GM19467 (cell line): ENCODE measurements around the gene CKS1B.

ENCODE experiments used
- ATAC-seq: cut with Tn5 transposase; IDR thresholded peaks from one replicate; pipeline ENCODE4 v1.9.1; 2021; ENCODE audit warnings: mild to moderate bottlenecking, moderate library complexity; ENCODE audit not compliant: unreplicated experiment

Gene CKS1B

GRCh38 chr1:155012776-155013602 lies 38.5 kb downstream of the CKS1B start:
- ATAC-seq: no peak

GRCh38 chr1:155013632-155014031 lies 39.2 kb downstream of the CKS1B start:
- ATAC-seq: no peak

DNA sequence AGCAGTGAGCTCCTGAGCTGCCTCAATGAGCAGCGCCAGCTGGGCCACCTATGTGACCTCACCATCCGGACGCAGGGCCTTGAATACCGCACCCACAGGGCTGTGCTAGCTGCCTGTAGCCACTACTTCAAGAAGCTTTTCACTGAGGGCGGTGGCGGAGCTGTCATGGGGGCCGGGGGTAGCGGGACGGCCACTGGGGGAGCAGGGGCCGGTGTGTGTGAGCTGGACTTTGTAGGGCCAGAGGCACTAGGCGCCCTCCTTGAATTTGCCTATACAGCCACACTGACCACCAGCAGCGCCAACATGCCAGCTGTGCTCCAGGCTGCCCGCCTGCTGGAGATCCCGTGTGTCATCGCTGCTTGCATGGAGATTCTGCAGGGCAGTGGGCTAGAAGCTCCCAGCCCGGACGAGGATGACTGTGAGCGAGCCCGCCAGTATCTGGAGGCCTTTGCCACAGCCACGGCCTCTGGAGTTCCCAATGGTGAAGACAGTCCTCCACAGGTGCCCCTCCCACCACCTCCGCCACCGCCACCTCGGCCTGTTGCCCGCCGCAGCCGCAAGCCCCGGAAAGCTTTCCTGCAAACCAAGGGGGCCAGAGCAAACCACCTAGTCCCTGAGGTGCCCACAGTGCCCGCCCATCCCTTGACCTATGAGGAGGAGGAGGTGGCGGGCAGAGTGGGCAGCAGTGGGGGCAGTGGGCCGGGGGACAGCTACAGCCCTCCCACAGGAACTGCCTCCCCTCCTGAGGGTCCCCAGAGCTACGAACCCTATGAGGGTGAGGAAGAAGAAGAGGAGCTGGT lies 40.4 kb downstream of the CKS1B start:
- no peak for ATAC-seq

DNA sequence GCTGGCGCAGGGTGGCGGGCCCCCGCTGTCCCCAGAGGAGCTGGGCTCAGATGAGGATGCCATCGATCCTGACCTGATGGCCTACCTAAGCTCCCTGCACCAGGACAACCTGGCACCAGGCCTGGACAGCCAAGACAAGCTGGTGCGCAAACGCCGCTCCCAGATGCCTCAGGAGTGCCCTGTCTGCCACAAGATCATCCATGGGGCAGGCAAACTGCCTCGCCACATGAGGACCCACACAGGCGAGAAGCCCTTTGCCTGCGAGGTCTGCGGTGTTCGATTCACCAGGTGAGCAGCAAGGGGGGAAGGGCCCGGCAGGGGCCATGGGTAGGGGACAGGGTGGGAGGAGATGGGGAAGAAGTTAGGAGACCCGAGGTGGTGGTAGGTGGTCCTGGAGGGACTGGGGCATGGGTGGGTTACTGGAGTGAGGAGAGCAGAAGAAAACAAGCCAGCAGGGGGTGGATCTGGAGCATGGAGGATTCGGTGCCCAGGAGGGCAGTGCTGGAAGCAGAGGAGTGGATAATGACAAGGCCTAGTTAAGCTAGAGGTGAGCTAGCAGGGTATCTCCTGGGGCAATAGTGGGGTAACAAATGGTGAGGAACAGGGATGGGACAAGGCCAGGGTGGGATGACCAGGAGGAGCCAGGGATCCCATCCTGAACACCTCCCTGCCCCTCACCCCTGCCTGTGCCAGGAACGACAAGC lies 41.2 kb downstream of the CKS1B start:
- ATAC-seq: no peak

DNA sequence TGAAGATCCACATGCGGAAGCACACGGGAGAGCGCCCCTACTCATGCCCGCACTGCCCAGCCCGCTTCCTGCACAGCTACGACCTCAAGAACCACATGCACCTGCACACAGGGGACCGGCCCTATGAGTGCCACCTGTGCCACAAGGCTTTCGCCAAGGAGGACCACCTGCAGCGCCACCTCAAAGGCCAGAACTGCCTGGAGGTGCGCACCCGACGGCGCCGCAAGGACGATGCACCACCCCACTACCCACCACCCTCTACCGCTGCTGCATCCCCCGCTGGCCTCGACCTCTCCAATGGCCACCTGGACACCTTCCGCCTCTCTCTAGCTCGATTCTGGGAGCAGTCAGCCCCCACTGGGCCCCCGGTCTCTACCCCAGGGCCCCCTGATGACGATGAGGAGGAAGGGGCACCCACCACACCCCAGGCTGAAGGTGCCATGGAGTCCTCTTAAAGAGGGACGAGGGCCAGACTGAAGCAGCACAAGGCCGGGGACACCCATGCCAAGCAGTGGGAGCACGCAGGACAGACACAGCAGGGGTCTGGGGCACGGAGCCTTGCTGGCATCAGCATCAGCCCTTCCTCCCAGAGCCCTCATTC lies 41.9 kb downstream of the CKS1B start:
- ATAC-seq: no peak

DNA sequence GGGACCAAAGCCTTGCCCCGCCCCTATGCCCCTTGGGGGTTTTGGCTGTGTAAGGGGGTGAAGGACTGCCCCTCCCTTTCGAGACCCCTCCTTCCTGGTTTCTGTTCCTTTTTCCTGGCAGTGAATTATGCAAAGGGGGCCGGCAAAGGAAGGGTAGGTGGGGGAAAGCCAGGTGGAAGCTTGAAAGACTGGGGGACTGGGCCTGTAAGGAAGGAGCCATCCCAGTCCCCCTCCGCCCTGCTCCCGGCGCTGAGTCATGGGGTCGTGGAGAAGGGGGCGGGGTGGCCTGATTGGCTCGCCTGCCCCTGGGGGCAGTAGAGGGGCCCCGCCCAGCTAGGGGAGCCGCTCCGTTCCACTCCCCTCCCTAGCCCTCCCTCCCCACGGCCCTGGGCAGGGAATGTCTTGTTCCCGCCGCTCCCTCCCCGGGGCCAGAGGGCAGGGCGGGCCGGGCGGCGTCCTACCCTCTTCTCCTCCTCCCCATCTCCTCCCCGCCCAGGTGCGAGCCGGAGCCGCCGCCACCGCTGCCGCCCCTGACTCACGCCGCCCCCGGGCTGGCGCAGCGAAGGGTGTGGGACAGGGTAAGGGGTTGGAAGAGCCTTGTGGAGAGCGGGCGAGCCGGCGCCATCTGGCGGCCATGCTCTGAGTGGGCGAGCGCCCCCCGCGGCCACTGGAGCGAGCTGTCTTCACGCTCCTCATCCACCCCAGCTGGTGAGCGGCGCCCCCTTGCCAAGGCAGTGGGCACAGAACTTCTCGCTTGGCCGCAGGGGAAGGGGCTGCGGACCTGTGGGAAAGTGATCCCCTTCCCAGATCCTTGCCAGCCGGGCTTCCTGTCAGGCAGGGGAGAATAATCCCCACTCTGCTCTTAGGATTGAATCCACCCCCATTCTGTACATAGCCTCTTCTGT lies 42.8 kb downstream of the CKS1B start:
- peak; percentile 65 for ATAC-seq

GRCh38 chr1:155017946-155018316 lies 43.5 kb downstream of the CKS1B start:
- no peak for ATAC-seq

- ATAC-seq: no peak
Observed at GRCh38 chr1:155018617-155019348, 44.3 kb downstream of the CKS1B start.

DNA sequence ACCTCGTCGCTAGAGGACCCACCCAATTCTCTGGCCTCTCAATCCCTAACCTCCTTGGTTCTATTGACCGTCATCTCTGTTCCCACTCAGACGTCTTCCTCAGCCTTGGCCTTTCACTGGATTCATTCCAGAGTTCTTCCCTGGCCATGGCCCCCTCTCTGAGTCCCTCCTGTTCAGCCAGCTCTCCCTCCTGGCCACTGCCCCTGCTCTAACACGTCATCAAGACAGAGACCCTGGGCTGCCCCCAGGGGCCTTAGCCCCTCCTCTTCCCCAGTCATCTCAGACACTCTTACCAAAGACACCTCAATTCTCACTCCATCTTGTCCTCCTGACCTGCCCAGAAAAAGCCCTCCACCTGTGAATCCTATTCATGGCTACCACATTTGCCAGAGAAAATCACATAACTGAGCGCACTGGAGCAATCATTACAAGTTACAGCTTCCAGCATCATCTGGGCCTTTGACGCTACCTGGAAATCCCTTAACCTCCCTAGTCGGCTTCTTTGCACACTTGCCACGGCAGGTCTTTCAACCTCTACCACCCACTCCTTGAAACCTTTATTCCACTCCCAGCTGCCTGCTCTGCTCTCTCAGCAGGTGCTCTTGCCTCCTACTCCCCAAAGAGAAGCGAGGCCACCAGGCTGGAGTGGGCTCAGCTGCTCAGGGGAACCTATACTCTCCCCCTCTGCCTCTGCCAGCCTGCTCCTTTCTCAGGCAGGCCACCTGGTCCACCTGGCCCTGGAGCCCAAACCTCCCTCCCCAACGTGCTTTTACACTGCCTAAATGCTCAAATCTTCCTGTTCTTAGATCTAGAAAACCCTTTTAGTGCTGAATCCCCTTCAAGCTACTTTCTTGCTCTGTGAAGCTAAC lies 45.1 kb downstream of the CKS1B start:
- no peak for ATAC-seq

GRCh38 chr1:155022136-155022926 lies 47.9 kb downstream of the CKS1B start:
- ATAC-seq: no peak

GRCh38 chr1:155022927-155023236 lies 48.4 kb downstream of the CKS1B start:
- no peak for ATAC-seq

DNA sequence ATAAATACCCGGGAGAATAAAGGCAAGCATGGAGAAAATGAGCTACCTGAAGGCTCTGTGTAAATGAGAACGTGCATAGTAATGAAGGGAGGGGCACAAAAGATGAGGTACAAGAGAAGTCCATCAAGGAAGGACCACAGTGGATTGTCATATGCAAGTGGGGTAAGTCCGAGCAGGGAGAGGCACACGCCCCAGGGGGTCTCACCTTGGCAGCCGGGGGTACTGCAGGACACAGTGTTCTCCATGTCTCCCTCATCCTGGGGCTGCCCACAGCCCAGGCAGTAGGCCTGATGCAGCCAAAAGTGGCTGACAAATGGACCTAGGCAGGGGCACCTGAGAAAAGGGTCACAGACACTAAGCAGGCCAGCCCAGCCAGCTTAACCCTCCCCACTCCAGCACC lies 49.1 kb downstream of the CKS1B start:
- no peak for ATAC-seq

DNA sequence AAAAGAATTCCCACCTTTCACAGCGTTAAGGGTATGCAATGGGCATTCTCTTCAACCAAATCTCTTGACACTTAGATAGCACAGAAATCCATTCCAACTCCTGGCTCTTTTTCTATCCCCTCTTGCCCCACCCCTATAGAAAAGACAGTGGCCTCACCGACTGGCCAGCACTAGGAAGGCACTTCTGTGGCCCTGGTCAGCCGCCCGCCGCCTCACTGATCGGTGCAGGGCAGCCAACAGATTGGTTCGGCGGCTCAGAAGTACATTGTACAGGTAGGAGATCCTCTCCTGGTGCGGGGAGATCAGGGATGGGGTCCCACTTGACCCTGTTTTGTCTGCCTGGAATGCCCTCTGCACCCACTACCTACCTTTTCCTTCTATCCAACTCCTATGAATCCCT lies 49.8 kb downstream of the CKS1B start:
- no peak for ATAC-seq

- ATAC-seq: no peak
Observed at GRCh38 chr1:155026154-155026553, 51.7 kb downstream of the CKS1B start.

GRCh38 chr1:155026588-155026987 lies 52.1 kb downstream of the CKS1B start:
- no peak for ATAC-seq
